ENCODE measurements around the gene KRT34.
"Not testable (repeated sequence)": the region's sequence is repeated elsewhere in the genome, so short reads cannot be mapped to it uniquely, and the experiment has no call there.

Gene KRT34

GRCh38 chr17:41403404-41404023, 21.4 kb upstream of the KRT34 start:
- DNase-seq, result no peak

- no peak for DNase-seq
Observed at GRCh38 chr17:41402161-41402560, 20.1 kb upstream of the KRT34 start.

DNA sequence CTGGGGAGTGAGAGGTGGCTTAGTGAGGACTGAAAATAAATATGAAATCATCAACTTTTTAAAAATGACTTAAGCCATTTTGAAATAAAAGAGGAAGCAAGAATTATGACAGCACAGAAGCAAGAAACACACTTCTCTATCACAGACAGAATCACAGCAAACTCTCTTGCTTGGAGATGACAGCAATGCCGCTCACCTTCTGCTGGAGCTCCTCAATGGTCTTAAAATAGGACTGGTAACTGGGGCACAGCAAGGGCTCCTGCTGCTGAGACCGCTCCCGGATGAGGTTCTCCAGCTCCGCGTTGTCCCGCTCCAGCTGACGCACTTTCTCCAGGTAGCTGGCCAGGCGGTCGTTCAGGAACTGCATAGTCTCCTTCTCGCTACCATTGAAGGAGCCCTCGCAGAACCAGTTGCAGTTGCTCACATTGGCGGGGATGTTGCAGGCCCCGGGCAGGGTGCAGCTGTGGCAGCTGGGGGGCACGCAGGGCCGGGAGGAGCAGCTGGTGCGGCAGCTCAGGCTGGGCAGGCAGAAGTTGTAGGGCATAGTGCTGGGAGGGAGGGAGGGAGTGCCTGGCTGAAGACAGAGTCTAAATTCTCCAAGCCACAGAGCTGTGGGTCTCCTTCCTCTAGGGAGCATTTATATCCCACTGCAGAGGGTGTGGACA, 15.0 kb upstream of the KRT34 start, which contains the start of gene KRT31:
Gene KRT31, minus strand, starts transcription at position 613 of the 665 bp plus-strand sequence. Its CDS starts 69 bp downstream, at position 544.
- DNase-seq, result no peak

DNA sequence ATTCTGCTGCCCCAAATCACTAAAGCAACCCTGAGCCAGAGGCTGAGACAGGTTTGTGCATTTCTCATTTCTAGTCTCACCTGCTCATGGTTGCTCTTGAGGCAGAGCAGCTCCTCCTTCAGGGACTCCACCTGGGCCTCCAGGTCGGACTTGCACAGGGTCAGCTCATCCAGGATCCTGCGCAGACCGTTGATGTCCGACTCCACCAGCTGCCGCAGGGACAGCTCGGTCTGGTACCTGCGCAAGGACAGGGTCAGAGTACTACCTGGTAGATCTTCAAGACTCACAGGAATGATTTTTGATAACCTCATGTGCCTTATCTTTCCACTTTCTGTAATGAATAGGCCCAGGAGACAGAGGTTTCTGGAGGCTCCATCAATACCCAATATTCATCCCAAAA, 14.2 kb upstream of the KRT34 start:
- no peak for DNase-seq

GRCh38 chr17:41395611-41396010, 13.5 kb upstream of the KRT34 start:
- DNase-seq, result no peak

GRCh38 chr17:41395044-41395443, 12.9 kb upstream of the KRT34 start:
- not testable (repeated sequence) for DNase-seq

DNA sequence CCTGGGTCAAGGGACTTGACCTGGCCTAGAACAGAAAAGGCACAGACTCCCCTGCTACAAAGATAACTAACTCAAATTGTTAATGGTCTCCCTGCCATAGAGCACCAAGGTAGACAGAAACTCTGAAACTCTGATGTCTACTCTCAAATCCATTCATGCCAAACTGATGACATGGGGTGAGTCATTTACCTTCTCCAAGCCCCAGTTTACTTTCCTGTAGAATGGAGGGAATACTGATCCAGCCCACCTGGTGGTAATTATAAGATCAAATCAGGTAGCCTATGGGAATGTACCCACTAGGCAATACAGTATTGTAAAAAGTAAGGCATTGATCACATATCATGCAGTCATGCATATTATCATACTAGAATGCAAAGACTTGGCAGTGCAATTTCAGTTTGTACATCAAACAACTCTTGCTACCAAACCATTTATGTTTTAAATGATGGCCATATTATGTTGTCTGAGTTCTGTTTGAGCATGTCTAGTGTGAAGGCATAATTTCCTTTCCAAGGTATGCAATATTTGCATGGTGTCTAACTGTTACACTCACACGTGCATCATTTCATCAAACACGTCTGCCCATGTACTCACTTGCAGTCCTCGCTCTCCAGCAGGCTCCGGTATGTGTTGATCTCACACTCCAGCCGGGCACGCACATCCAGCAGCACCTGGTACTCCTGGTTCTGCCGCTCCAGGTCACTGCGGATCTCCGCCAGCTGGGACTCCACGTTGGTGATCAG, 12.3 kb upstream of the KRT34 start:
- DNase-seq, result no peak

GRCh38 chr17:41393826-41394225, 11.7 kb upstream of the KRT34 start:
- DNase-seq, result no peak

GRCh38 chr17:41393294-41393693, 11.2 kb upstream of the KRT34 start:
- DNase-seq, result no peak

DNA sequence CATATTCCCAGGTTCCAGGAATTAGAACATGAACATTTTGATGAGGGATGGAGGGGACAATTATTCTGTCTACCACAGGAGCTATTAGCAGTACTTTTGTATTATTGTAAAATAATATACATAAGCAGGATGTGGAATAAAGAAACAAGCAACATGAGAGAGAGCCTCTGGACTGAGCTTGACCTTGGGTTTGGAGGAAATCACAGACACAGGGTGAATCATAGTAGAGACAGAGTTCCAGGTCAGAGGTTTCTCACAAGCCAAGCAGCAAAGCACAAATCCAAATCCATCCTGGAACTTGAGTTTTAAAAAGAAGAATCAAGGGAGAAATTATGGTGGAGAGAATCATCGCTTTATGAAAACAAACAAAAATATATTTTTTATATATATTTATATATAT, 10.2 kb upstream of the KRT34 start:
- DNase-seq, result no peak

DNA sequence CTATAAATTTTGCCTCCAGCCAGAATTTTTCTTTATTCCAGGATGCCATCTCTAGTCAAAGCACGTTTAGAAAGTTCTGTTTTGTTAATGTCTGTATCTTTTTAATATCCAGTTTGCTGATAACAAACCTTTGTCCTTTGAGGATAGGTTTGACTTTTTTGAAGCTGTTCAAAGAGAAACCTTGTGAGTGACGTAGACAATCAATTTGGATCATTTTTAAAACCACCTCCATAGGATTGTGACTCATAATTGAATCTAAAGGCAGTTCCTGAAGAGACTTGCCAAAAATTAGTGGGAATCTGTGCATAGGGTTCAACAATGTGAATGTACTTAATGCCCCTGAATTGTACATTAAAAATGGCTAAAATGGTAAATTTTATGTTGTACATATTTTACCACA, 9.4 kb upstream of the KRT34 start:
- DNase-seq, result no peak

GRCh38 chr17:41390411-41390938, 8.4 kb upstream of the KRT34 start:
- DNase-seq, result no peak

- DNase-seq, result no peak
Observed at GRCh38 chr17:41387670-41388069, 5.6 kb upstream of the KRT34 start.

GRCh38 chr17:41386227-41386626, 4.1 kb upstream of the KRT34 start:
- no peak for DNase-seq

- DNase-seq, result no peak
Observed at GRCh38 chr17:41383690-41384089, 1.6 kb upstream of the KRT34 start.

DNA sequence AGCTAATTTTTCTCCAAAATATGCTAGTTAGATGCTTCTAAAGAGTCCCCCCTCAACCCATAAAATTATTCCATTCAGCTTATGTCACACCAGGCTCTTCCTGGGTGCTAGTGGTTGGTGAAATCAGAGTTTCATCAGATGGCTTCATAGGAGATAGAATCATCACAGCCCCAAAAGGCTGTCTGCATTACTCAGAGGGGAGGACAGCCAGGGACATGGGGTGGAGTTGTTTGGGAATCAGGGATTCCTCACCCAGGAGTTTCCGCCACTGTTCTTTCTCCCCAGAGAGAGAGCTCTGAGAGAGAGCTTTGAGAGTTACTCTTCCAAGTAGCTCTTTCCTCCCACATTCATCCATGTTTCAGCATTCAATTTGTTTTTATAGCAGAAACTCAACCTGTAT, 288 bp upstream of the KRT34 start:
- DNase-seq, result no peak

- not testable (repeated sequence) for DNase-seq
Observed at GRCh38 chr17:41380091-41380490, 2.0 kb downstream of the KRT34 start.

DNA sequence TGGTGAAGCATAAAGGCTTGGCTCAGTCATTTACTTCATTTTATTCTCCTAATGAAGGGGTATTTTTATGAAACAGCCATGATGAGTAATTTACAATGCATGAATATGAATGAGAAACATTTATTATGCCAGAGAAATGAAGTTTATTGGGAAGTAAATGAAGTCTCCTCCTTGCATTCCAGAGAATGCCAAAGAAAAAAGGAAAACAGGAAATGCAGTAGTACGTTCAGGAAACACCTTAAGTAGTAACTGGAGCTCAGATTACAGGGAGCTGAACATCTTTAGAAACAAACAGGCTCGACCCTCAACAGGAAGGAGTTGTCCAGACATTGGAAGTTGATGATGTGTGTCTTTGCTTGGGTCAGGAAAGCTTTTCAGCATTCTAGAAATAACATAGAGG, 4.6 kb downstream of the KRT34 start:
- no peak for DNase-seq

DNA sequence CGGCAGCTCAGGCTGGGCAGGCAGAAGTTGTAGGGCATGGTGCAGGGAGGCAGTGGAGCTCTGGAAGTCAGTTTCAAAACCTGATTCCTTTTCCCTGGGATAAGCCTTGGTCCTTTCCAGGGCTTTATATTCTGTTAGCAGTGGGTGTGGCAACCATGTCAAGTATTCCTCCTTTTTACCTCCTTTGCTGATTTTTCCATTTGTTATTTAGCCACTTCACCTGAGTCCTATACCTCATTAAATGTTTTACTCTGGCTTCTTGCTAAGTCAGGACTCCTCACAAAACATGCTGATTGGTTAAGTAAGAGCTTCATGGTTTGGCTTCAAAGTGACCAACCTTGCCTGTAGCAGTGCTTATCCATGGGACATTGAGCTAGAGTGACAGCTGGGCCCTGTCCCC, 12.4 kb downstream of the KRT34 start, which contains the start of gene KRT33B:
Gene KRT33B, minus strand, starts transcription at position 101 of the 400 bp plus-strand sequence. Its CDS starts 63 bp downstream, at position 38.
- no peak for DNase-seq

DNA sequence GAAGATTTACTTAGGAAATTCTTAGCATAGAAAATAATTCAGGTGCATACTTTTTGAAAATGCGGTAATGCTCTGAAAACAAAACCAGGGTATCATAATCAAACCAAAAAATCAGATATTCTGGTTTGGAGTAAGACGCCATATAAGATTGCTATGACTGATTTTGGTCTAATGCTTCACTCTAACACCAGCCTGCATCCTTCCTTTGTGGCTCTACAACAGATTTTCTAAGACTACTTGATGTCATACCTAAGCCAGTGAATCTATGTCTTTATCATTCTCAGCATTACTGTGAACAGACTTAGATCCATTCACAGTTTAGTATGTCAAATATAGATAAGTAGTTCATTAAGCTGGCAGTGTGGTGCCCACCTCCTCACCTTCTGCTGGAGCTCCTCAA, 13.1 kb downstream of the KRT34 start:
- no peak for DNase-seq

- DNase-seq, result no peak
Observed at GRCh38 chr17:41367426-41368075, 14.6 kb downstream of the KRT34 start.

- DNase-seq, result no peak
Observed at GRCh38 chr17:41366070-41366469, 16.0 kb downstream of the KRT34 start.

- no peak for DNase-seq
Observed at GRCh38 chr17:41363881-41364280, 18.2 kb downstream of the KRT34 start.
